SIG-M5 (cell line): Measurements from ENCODE around the gene C13orf42.

Experiments
- DNase-seq: peaks from one replicate; lab custom pipeline; 2025; lab: John Stamatoyannopoulos, UW

C13orf42 gene

DNA sequence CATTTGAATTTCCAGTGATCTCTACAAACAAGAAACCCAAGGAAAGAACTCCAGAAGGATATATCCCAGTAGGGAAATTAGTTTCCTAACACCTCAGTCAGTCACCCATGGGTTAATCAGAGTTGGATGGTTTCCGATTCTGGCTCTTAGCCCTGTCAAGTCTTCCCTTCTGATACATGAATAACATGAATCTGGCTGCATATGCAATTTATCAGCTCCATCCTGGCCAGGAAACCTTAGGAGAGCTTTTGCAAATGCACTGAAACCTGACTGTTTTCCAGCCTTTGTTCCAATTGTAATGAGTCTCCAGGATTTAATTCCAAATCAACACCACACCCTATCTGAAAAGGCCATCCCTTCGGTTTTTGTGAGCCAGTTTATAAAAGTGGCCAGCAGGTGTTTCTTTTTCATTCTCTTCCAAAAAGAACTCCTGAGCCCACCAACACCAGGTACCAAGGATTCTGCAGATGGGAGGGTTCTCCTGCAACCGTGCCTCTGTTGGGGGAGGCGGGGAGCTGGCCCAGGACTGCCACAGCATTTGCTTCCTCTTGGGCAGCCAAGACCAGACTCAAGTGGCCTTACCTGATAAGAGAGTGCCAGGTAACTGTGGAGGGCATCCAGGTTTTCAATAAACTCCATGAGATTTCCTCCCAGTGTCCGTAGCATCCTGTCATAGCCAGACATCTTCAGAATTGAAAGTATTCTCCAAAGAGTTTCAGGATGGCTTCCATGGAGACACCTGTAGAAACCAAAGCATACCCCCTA is 77.5 kb downstream of the C13orf42 start:
- no peak for DNase-seq

- DNase-seq = no peak
These were observed 78.2 kb downstream of the C13orf42 start for GRCh38 chr13:51032831-51033230.
